Measurements from ENCODE around the gene DAPK2.

DNA sequence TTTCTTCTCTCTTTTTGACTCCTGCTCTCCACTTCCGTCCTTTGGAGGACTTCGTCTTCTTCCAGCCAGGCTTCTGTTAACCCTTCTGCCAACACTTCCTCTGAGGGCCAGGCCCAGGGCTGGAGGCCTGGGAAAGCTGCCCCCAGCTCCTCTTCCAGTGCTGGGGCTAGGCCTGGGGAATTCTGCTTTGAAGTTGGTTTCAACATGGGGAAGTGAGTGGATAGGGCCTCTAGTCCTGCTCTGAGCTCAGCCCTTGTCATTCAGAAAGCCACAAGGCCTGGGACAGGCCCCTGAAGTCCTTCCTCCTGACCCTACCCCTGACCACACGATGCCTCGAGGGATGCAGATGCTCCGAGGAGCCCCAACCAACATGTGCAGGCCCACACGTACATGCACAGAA, 158.7 kb downstream of the DAPK2 start:
- TF ChIP-seq, protein P1, sequence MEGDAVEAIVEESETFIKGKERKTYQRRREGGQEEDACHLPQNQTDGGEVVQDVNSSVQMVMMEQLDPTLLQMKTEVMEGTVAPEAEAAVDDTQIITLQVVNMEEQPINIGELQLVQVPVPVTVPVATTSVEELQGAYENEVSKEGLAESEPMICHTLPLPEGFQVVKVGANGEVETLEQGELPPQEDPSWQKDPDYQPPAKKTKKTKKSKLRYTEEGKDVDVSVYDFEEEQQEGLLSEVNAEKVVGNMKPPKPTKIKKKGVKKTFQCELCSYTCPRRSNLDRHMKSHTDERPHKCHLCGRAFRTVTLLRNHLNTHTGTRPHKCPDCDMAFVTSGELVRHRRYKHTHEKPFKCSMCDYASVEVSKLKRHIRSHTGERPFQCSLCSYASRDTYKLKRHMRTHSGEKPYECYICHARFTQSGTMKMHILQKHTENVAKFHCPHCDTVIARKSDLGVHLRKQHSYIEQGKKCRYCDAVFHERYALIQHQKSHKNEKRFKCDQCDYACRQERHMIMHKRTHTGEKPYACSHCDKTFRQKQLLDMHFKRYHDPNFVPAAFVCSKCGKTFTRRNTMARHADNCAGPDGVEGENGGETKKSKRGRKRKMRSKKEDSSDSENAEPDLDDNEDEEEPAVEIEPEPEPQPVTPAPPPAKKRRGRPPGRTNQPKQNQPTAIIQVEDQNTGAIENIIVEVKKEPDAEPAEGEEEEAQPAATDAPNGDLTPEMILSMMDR (IDR thresholded peaks at IDR 0.05), result no peak
- TF ChIP-seq POLR2A (IDR thresholded peaks at IDR 0.05), result no peak
